ENCODE results near the gene NEK5. TPM values are rescaled to one million over a fixed set of nuclear protein-coding genes. Genes with fewer than 3 reads are reported as not detected.
A peak's percentile ranks its signal among the peaks of the same experiment; 100 is the strongest.

Gene NEK5
- total RNA-seq, 1 donor from 2014 or later, result 0.97 TPM

- no peaks in the 10 kb centered on the region for H3K27me3 Mint-ChIP-seq (ENCODE audit: unreplicated experiment)
- TF ChIP-seq, protein P1, sequence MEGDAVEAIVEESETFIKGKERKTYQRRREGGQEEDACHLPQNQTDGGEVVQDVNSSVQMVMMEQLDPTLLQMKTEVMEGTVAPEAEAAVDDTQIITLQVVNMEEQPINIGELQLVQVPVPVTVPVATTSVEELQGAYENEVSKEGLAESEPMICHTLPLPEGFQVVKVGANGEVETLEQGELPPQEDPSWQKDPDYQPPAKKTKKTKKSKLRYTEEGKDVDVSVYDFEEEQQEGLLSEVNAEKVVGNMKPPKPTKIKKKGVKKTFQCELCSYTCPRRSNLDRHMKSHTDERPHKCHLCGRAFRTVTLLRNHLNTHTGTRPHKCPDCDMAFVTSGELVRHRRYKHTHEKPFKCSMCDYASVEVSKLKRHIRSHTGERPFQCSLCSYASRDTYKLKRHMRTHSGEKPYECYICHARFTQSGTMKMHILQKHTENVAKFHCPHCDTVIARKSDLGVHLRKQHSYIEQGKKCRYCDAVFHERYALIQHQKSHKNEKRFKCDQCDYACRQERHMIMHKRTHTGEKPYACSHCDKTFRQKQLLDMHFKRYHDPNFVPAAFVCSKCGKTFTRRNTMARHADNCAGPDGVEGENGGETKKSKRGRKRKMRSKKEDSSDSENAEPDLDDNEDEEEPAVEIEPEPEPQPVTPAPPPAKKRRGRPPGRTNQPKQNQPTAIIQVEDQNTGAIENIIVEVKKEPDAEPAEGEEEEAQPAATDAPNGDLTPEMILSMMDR (IDR thresholded peaks at IDR 0.05; ENCODE audit: unreplicated experiment), result no peak
- H3K27ac Mint-ChIP-seq (ENCODE audit: unreplicated experiment), result peak overlapping the region; percentile 78
- no peaks in the 10 kb centered on the region for H3K9me3 Mint-ChIP-seq (ENCODE audit: unreplicated experiment)
- no peak for DNase-seq (ENCODE audit: low spot score)
- no peaks in the 10 kb centered on the region for H3K36me3 Mint-ChIP-seq (ENCODE audit: low read depth, unreplicated experiment)
- peaks cover 41% of the 10 kb centered on the region for H3K4me1 Mint-ChIP-seq (ENCODE audit: unreplicated experiment)
- peak overlapping the region; percentile 35 for H3K4me3 Mint-ChIP-seq (ENCODE audit: unreplicated experiment)
Observed at GRCh38 chr13:52156724-52157261, 27.9 kb upstream of the NEK5 start.

GRCh38 chr13:52155177-52155576 lies 26.3 kb upstream of the NEK5 start:
- H3K4me1 Mint-ChIP-seq (ENCODE audit: unreplicated experiment), result peaks cover 30% of the 10 kb centered on the region
- H3K27ac Mint-ChIP-seq (ENCODE audit: unreplicated experiment), result no peak overlapping the region
- no peak for DNase-seq (ENCODE audit: low spot score)
- no peaks in the 10 kb centered on the region for H3K36me3 Mint-ChIP-seq (ENCODE audit: low read depth, unreplicated experiment)
- no peaks in the 10 kb centered on the region for H3K27me3 Mint-ChIP-seq (ENCODE audit: unreplicated experiment)
- TF ChIP-seq, protein P1 (IDR thresholded peaks at IDR 0.05; ENCODE audit: unreplicated experiment), result no peak
- H3K4me3 Mint-ChIP-seq (ENCODE audit: unreplicated experiment), result no peak overlapping the region
- no peaks in the 10 kb centered on the region for H3K9me3 Mint-ChIP-seq (ENCODE audit: unreplicated experiment)

- peaks cover 18% of the 10 kb centered on the region for H3K36me3 Mint-ChIP-seq (ENCODE audit: low read depth, unreplicated experiment)
- H3K27me3 Mint-ChIP-seq (ENCODE audit: unreplicated experiment), result no peaks in the 10 kb centered on the region
- no peak for DNase-seq (ENCODE audit: low spot score)
- TF ChIP-seq, protein P1 (IDR thresholded peaks at IDR 0.05; ENCODE audit: unreplicated experiment), result no peak
- H3K4me3 Mint-ChIP-seq (ENCODE audit: unreplicated experiment), result no peak overlapping the region
- H3K9me3 Mint-ChIP-seq (ENCODE audit: unreplicated experiment), result no peaks in the 10 kb centered on the region
- no peak overlapping the region for H3K27ac Mint-ChIP-seq (ENCODE audit: unreplicated experiment)
- H3K4me1 Mint-ChIP-seq (ENCODE audit: unreplicated experiment), result no peaks in the 10 kb centered on the region
Observed at GRCh38 chr13:52147225-52147624, 18.4 kb upstream of the NEK5 start.

DNA sequence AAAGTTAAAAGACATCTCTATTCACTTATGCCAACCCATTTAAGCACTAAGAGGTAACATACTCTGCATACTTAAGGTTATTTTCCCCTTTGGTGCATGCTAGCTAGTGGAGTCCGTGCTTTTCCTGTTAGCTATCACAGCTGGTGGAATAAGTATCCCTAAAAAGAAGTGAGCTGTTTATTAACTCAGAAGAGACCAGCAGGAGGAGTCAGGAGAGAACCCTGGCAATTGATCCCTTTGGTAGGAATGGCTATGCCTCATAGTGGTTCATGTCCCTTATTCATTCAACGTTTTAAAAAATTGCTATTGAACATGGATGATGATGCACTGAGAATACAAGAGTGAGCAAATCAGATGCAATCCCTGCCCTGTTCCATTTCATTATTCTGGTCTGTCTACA lies 12.4 kb upstream of the NEK5 start:
- no peak for DNase-seq (ENCODE audit: low spot score)
- H3K9me3 Mint-ChIP-seq (ENCODE audit: unreplicated experiment), result no peaks in the 10 kb centered on the region
- peaks cover 27% of the 10 kb centered on the region for H3K36me3 Mint-ChIP-seq (ENCODE audit: low read depth, unreplicated experiment)
- peaks cover 1% of the 10 kb centered on the region for H3K27me3 Mint-ChIP-seq (ENCODE audit: unreplicated experiment)
- H3K27ac Mint-ChIP-seq (ENCODE audit: unreplicated experiment), result no peak overlapping the region
- H3K4me1 Mint-ChIP-seq (ENCODE audit: unreplicated experiment), result no peaks in the 10 kb centered on the region
- TF ChIP-seq, protein P1 (IDR thresholded peaks at IDR 0.05; ENCODE audit: unreplicated experiment), result no peak
- H3K4me3 Mint-ChIP-seq (ENCODE audit: unreplicated experiment), result no peak overlapping the region

DNA sequence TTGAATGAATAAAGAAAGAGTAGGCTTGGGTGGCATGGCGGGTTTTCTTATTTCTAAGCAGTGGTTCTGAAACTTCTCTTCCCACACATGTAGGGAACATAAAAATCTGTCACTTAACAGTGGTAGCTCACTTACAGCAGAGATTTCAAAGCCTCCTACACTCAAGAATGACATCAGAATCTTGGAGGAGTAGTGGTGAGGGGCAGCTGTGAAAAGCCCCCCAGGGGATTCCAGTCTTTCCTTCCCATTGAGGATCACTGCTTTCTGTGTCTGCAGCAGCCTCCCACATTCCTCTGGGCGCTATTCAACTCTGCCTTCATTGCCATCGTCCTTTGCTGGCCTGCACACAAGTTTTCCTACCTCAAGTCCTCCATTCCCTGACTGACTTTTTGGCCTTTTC lies 8.6 kb upstream of the NEK5 start:
- no peak for DNase-seq (ENCODE audit: low spot score)
- Mint-ChIP-seq H3K9me3 (ENCODE audit: unreplicated experiment) (no peaks in the 10 kb centered on the region), H3K4me1 (ENCODE audit: unreplicated experiment) (no peaks in the 10 kb centered on the region), H3K36me3 (ENCODE audit: low read depth, unreplicated experiment) (peaks cover 36% of the 10 kb centered on the region), H3K27me3 (ENCODE audit: unreplicated experiment) (peaks cover 1% of the 10 kb centered on the region), H3K27ac (ENCODE audit: unreplicated experiment) (no peak overlapping the region), H3K4me3 (ENCODE audit: unreplicated experiment) (no peak overlapping the region)
- TF ChIP-seq, protein P1 (IDR thresholded peaks at IDR 0.05; ENCODE audit: unreplicated experiment), result no peak
